Measurements from ENCODE around the gene NAALADL2. TPM values are rescaled to one million over a fixed set of nuclear protein-coding genes. Genes with fewer than 3 reads are reported as not detected.
"Not testable (repeated sequence)": the region's sequence is repeated elsewhere in the genome, so short reads cannot be mapped to it uniquely, and the experiment has no call there.

The NAALADL2 gene
- total RNA-seq, 1 donor from 2014 or later, result not detected

DNA sequence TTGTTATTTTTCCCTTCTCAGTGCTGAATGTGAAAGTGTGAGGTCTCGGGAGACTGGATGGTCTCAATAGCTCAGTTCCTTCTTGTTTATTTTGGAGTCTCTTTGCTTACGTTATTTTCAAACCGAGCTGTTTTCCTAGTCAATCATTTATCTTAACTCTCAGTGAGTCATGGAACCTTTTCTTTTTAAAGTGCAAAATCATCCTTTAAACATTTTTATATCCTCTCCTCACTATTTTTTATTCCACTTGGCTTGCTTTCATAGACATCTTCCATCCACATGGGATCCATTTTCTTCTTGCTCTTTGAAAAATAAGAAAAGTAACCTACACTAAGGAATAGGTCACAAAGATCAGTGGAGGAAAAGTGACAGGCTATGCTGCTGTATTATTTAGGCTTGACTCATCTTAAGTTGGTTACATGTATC is 497.8 kb downstream of the NAALADL2 start:
- intact Hi-C loops (cut with micrococcal nuclease), result no loop called here

DNA sequence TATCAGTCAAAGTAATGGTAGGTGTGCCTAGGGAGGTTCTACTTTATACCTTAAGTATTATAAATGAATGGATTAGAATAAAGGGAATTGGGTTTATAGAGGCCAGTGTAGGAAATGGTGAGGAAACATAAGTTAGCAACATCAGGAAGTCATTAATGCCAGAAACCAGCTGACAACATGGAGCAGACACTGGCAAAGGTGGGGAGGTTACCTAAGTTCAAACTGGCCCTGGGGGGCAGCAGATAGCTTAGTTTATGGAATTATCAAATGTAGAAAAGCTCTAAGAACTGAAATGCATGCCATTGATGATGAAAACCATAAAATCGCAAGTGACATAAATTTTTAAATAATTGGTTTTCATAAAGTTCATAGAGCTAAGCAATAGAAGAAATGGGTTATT is 498.6 kb downstream of the NAALADL2 start:
- intact Hi-C loops (cut with micrococcal nuclease), result no loop called here

DNA sequence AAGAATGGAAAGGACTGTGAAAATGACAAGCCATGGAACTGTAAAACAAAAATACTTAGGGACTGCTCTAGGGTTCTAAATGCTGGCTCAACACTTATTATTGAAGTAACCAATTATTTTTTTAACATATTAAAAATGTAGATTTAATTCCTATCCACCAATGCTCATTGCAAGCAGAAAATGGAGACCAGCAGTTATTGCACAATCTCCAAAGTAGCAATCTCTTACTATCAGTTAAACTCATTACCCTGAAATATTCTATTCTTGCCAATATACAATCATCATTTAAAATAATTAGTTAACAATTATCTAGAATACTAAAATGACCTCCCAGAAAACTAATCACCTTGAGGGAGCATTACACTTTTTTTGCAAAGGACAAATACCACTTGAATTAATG is 499.8 kb downstream of the NAALADL2 start:
- intact Hi-C loops (cut with micrococcal nuclease), result no loop called here

DNA sequence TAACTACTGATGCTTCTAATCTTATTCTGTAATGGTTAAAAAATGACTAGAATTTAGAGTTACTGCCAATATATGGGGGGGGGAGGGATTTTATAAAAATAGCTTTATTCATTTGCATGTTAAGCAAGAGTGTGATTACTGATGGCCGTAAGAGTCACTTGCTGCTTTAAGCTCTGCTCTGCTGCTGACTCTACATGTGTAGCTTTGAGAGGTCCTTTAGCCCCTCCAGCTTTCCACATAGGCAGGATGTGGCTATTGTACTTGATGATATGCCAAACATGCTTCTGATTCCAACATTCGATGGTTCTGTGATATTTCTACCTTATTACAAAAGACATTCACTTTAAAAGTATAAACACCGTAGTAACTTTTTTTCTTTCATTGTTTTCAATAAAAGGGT is 511.3 kb downstream of the NAALADL2 start:
- intact Hi-C loops (cut with micrococcal nuclease), result not testable (repeated sequence)

DNA sequence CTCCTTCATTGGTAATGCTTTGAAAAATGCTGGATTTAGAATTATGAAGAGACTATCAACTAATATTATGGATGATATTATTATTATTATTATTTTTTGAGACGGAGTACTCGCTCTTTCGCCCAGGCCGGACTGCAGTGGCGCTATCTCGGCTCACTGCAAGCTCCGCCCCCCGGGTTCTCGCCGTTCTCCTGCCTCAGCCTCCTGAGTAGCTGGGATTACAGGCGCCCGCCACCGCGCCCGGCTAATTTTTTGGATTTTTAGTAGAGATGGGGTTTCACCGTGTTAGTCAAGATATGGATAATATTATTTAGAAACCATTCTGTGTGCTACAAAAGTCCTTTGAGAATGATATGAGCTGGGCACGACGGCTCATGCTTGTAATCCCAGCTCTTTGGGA is 512.1 kb downstream of the NAALADL2 start:
- intact Hi-C loops (cut with micrococcal nuclease), result not testable (repeated sequence)

DNA sequence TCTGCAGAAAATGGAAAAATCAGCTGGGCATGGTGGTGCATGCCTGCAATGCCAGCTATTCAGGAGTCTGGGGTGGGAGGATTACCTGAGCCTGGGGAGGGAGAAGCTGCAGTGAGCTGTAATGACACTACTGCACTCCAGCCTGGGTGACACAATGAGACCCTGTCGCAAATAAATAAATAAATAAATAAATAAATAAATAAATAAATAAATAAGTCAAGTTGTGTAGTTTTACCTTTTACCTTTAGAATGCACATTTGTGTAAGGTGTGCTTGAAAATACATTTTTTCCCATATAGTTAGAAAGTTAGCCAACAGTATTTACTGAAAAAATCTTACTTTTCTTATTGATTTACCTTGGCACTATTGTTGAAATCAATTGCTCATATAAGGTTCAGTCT is 515.6 kb downstream of the NAALADL2 start:
- intact Hi-C loops (cut with micrococcal nuclease), result no loop called here

DNA sequence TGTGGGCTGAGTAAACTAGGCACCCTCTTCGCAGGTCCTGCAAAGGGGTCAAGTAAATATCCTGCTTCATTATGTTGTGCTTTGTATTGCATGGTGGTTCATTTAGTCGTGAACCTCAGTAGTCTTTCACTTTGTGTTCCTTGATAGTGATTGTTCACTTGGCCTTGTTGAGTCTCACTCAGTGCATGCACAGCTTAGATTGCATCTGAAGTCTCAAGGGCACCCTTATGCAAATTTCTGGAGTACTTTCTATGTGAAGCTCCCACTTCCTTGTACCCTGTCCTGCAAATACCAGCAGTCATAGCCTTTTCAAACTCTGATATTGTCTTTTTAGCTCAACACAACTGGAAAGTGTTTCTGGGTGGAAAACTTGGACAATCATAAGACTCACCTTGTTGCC is 519.2 kb downstream of the NAALADL2 start:
- intact Hi-C loops (cut with micrococcal nuclease), result no loop called here

DNA sequence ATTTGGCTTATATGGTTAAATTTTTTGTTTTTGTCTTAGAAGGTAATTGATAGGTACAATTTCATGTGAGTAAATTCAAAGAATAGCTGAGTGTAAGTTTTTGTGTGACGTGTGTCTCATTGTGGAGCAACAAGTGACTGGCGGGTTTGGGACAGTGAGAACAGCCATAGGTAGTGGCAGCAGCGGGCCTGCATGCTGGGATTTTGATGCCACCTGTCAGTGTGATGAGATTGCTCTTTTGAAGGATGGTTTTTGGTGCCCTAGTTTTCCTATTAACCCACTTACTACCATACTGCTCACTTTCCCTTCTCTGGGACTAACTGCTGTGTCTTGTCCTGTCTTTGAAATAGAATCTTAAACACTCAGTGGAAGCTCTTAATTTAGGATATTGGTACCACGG is 522.6 kb downstream of the NAALADL2 start:
- intact Hi-C loops (cut with micrococcal nuclease), result no loop called here

DNA sequence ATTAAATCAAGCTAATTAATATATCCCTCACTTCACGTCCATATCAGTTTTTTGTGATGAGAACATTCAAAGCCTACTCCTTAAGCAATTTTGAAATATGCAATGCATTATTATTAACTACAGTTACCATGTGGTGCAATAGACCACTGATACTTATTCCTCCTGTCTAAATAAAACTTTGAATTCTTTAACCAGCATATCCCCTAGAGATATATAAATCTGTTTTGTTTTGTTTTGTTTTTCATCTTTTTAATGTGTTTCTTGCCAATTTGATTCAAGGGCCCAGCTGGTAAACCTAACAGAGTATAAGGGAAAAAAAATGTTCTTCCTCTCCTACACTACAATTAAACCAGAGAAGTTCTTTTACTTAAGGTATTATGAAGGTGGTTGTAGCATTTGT is 524.2 kb downstream of the NAALADL2 start:
- intact Hi-C loops (cut with micrococcal nuclease), result no loop called here

DNA sequence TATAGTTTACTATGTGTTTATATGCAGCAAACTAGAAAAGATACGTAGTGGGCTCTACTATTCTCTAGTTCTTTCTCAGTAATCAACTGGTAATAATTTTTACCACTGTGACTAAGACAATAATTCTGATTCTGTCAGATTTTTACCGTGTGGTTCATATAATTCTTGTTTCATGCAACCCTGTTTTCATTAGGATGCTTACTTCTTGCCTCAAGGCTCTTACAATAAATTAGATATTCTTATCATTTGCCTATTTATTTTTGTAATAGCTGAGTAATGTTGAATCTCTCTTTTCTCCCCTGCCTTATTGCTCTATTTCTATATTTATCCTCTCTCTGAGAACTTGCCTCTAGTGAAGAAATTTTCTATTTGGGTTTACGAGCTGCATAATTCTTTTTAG is 524.7 kb downstream of the NAALADL2 start:
- intact Hi-C loops (cut with micrococcal nuclease), result no loop called here

DNA sequence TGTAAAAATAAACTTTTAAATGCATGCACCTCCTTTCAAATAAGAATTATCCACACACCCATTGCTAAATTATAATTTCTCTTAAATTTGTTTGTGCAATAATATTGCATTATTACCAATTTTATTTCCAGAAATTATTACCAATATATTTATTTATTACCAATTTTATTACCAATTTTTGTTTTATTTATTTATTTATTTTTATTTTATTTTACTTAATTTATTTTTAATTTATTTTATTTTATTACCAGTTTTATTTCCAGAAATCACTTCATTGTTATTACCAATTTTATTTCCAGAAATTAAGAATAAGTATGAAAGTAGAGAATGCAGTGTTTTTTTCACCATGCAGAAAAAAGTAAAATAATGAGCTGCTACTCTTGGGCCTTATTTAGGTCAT is 525.4 kb downstream of the NAALADL2 start:
- intact Hi-C loops (cut with micrococcal nuclease), result no loop called here

DNA sequence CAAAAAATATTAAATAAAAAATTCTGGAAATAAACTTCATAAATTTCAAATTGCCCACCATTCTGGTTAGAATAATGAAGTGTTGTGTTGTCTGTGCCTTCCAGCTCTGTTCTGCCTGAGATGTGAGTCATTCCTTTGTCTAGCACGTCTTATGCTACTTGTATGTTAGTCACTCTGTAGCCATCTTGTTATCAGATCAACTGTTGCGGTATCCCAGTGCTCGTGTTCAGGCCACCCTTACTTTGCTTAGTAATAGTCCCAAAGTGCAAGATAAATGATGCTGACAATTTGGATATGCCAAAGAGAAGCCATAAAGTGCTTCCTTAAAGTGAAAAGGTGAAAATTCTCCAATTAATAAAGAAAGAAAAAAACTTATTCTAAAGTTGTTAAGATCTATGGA is 527.5 kb downstream of the NAALADL2 start:
- intact Hi-C loops (cut with micrococcal nuclease), result no loop called here

DNA sequence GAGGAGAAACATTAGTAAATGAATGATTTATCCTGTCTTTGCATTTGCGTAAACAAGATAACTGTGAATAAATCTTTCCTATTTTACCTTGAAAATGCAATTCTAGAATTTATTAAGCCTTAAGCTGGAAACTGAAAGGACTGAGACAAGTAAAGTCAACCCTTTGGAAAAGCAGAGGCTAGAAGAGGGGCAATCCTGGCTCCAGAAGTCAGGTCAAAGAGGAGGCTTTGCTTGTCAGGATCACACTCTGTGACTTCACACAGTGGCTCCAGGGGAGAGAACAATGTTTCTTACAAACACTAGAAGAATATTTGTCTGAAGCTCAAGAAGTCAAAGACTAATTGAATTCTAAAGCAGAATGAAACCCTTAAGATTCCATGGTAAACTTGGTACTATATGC is 530.4 kb downstream of the NAALADL2 start:
- intact Hi-C loops (cut with micrococcal nuclease), result no loop called here

DNA sequence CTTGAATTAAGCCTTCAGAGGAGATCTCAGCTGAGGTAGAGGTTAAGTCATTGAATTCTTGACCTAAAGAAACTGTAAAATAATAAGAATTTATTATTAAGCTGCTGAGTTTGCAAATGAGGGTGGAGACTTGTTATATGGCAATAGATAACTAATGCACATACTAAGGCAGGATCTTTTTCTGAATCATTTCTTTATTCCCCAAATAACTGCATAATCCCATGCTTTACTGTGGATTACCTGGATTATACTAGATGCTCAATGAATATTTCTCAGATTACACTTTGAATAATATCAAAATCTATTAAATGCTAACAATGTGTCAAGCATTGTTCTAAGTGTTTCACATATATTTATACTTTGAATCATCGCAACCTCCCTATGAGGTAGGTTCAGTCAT is 532.5 kb downstream of the NAALADL2 start:
- intact Hi-C loops (cut with micrococcal nuclease), result no loop called here

DNA sequence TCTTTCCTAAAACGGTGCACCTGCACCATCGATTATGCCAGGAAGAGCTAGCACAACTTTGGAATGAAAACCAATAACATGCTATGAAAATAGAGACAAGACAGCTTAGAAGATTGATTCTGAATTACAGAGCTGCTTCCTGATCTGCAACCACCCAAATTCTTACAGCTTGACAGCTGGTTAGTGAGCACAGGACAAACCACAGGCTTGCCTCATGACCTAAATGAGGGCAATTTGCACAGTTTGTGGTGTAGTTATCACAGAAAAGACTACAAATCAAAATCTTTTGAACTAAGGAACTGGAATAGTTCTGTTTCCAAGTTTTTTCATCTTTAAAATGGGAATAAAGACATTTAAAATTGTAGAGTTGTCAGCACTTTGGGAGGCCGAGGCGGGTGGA is 533.5 kb downstream of the NAALADL2 start:
- intact Hi-C loops (cut with micrococcal nuclease), result no loop called here

DNA sequence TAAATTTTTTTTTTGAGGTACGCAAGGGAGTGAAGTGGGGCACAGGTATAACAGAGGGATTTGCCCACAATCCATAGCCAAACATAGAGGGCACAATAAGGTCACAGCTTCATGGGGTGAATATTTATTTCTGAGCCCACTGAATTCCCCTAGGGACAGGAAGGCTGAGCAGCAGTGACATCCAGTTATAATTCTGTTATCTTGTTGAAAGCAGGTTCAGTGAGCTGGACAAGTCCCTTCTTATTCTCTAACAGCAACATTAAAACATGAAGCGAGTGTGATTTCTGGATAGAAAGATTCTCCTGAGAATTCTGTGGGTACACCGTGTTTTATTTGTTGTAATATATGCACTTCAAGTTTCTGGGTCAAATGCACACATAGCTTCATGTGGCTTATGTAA is 538.2 kb downstream of the NAALADL2 start:
- intact Hi-C loops (cut with micrococcal nuclease), result no loop called here

DNA sequence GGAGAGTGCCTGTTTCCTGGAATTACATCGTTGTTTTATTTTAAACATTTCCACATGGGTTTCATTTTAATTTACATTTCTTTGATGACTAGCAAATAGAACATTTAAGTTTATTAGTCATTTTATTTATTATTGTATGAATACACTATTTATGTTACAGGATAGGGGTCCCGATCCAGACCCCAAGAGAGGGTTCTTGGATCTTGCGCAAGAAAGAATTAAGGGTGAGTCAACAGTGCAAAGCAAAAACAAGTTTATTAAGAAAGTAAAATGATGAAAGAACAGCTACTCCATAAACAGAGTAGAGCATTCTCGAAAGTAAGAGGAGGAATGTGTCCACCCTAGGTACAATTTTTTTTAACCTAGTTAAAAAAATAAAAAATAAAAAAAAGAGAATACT is 539.5 kb downstream of the NAALADL2 start:
- intact Hi-C loops (cut with micrococcal nuclease), result no loop called here

DNA sequence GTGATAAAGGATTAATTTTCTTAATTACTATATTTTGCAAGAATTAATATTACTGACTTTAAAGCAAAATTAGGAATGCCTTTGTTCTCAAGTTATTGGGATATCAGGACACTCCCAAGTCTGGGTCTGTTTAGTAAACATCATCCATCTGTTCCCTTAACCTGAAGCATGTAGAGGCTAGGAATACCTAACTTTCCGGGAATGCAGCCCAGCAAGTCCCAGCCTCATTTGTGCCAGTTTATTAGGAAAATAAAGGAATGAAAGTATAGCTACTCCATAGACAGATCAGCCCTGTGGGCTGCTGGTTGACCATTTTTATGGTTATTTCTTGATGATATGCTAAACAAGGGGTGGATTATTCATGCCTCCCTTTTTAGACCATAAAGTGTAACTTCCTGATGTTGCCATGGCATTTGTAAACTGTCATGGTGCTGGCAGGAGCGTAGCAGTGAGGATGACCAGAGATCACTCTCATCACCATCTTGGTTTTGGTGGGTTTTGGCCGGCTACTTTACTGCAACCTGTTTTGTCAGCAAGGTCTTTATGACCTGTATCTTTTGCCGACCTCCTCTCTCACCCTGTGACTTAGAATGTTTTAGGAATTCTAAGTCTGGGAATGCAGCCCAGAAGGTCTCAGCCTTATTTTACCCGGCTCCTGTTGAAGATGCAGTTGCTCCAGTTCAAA is 540.2 kb downstream of the NAALADL2 start:
- intact Hi-C loops (cut with micrococcal nuclease), result no loop called here

DNA sequence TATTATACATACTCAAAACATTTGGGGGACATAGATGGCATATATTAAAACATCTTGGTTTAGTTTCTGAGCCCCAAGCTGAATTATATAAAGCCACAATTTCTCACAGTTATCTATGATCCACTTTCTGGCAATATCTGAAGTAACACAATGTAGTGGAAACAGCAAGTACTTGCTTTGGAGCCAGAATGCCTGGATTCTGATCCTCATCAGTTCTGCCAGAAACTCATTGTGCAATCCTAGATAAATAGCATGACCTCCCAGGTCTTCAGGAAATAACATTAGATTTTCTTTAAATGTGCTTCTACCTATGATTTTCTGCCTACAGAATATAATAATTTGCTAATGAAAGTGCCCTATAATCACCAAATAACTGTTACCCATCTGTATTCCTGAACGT is 544.9 kb downstream of the NAALADL2 start:
- intact Hi-C loops (cut with micrococcal nuclease), result no loop called here

DNA sequence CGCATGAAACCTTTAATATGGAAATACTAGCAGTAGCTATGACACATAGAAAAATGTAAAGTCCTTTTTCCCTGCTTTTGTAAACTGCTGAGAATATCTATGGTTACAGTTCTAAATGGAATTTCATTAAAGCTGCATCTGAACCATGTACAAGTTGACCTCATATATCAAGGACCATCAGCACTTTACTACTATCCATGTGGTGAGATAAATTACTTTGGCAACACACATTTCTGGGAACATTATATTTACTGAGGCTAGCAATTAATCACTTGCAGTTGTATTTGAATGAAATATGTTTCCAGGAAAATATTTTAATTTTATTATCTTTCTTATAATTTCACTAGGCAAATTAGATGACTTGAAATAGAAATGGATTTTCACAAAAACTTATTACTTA is 545.5 kb downstream of the NAALADL2 start:
- intact Hi-C loops (cut with micrococcal nuclease), result no loop called here

DNA sequence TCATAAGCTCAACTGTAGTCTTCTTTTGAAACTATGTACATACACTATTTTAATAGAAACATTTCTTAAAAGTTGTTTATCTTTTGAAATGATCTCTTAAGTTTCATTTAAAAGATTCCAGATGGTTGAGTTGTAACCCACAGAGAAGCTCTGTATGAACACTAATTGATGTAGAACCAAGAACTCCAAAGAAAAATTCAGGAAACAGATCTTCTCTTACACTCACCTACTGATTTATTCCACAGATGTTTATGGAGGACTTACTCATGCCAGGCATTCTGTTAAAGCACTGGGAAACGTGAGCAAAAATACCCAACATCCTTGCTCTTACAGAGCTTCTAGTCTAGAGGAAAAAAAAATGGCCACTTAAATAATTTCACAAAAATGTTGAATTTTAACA is 551.1 kb downstream of the NAALADL2 start:
- intact Hi-C loops (cut with micrococcal nuclease), result no loop called here

DNA sequence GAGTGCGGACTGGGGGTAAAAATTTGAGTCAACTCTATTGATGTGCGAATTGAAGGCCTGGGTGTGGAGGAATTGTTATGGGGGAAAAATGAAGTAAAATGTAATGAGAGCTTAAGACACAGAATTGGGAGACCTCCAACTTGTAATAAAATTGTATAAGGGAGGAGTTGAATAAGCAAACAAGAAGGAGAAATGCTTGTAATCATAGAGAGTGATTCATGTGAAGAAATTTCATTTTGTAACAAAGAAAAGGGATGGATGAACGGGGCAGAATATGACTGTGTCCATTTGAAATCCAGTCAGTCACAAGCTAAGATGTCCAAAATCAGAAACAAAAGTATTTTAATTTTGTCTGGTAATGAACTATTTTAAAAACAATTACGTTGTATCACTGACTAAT is 552.3 kb downstream of the NAALADL2 start:
- intact Hi-C loops (cut with micrococcal nuclease), result no loop called here

DNA sequence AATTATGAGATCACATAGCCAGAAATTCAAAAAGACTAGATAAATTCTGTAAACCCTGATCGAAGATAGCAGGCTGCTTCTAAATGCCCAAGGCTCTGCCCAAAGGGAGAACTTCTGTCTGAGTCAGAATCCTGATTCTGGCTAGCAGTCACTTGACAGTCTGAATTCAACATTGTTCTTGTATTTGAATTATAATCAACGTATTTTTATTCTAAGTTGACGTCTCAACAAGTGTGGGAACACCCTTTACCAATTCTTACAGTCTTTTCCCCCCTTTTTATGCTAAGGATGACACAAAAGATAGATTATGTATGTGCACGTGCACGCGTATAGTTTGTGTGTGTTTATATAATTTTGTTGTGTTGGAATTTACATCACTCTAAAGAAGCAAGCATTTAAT is 552.8 kb downstream of the NAALADL2 start:
- intact Hi-C loops (cut with micrococcal nuclease), result no loop called here

DNA sequence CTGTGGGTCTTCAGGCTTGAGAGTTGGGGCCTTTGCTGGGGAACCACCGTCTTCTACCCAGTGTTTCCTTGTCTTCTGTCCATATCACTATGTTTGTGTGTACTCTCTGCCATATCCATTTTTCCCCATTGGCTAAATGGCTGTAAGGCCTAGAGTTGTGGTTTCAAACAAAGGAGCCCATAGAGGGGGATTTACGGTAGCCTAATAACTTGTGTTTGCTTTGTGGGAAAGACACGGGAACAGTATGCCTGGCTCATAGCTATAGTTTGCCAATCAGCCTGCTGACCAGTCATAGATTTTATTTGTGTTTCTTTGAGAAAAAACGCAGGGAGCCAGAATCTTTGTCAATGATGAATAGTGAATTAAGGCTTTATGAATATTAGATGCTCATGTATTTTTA is 554.8 kb downstream of the NAALADL2 start:
- intact Hi-C loops (cut with micrococcal nuclease), result no loop called here

Data from T-helper 2 cell treated with Interferon-gamma antibody and Interleukin-4, amounts not matched to agents 100 ng/mL and 5 ng/mL, for 36 hours (primary cell).